HG03045 (cell line): ENCODE data around the gene ZNF101.
"Not testable (repeated sequence)": the region's sequence is repeated elsewhere in the genome, so short reads cannot be mapped to it uniquely, and the experiment has no call there.

Experiments used
- ATAC-seq: cut with Tn5 transposase; IDR thresholded peaks from one replicate; pipeline ENCODE4 v1.9.1; 2021; ENCODE audit warnings: mild to moderate bottlenecking, moderate library complexity; ENCODE audit not compliant: unreplicated experiment

Gene ZNF101

DNA sequence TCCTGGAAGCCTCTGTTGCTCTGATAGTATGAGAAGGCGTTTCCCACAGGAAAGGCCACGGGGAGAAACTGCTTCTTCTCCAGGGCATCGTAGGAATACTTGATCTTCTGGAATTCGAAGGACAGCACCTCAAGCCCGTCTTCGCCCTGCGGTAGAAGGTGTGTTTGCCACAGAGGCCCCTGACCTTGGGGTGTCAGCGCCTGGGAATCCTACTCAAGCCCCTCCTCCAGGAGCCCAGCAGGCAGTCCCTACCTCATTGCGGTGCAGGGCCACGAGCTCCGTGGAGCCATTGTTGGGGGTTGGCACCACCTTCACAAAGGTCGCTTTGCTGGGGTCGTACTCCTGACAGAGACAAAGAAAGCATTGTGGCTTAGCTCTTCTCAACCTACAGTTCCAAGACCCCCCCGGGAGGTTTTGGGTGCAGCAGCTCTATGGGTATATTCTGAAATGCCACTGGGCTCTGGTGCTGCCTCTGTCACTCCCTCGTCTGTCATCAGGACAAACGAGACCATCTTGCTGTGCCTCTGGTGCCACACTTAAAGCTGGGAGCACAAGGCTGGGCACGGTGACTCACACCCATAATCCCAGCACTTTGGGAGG lies 8.9 kb upstream of the ZNF101 start:
- ATAC-seq: no peak

- ATAC-seq: no peak
These were observed 7.4 kb upstream of the ZNF101 start for GRCh38 chr19:19661141-19661674.

DNA sequence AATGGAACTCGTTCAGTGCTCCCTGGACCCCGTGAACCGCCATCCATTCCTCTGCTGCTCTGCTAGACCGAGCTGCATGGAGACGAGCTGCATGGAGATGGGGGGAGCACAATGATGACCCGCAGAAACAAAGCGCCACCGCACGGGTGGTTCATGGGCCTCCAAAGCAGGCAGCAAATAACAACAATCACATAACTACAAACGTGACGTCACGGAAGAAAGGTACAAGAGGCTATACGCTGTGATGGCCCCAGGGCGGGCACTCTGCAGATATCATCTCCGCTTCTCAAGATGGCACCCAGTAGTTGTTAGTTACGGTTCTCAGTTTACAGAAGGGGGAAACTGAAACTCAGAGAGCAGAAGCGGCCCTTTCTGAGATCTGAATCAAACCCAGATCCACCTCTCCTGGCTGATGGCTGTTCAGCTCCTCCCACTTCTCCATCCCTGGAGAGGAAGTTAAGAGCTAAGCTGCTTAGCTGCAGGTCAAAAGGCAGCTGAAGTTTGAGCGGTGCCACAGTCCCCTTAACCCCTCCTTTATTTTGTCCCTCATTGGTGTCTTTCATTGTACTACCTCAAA lies 6.9 kb upstream of the ZNF101 start:
- ATAC-seq: peak; percentile 28

DNA sequence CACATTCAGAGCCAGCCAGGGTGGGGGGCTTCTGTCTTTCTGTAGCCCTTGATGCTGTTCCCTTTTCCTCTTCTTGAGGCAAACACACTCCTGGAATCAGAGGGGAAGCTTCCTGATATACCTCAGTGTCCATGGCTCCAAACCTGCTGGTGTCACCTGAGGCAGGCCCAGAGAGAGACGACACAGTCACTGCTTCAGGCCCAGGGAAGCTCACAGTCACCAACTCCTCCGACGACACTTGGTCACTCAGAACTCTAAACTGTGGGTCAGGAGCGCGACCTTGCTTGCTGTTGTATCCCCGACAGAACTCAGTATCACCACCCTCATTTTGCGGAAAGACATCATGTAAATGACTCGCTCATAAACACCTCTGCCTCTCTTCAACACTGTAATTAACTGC lies 6.3 kb upstream of the ZNF101 start:
- no peak for ATAC-seq

GRCh38 chr19:19662871-19663255 lies 5.8 kb upstream of the ZNF101 start:
- ATAC-seq: no peak

DNA sequence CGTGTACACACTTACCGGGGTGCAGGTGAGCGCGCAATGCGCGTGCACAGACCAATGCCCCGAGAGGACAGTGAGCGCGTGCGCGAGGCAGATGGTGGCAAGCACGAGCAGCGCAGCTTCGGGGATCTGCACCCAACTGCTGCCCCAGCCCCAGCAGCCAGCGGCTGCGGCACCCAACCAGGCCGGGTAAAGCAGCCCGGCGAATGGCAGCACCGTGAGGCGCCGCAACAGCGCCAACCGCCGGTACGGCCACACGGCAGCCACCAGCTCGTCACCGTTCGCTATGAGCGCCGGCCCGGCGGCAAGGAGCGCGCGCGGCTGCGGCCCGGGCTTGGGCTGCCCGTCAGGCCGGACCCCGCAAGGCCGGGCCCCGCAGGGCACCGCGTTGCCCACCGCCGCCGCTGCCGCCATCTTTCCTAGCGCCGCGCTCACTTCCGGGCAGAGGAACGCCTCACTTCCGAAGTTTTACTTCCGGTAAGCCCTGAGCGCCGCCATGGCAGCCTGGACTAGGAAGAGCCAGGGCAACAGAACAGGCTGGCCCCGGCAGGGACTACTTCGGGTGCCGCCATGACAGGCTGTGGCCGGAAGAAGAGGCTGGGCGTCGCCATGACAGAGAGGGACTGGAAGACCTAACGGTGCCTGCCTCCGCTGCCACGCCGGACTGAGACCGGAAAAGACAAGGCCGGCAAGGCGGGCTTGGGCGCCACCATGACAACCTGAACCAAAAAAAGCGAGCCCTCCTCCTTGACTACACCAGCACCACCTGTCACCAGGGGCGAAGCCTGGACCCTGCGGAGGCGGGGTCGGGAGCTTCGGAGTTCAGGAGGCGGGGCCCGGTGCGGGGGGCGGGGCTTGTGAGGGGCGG lies 5.2 kb upstream of the ZNF101 start, which contains the start of gene ATP13A1:
Gene ATP13A1 (minus strand): TSS at position 421 of the 865 bp plus-strand sequence. CDS start 10 bp downstream, at position 411.
- ATAC-seq: peak; percentile 70

DNA sequence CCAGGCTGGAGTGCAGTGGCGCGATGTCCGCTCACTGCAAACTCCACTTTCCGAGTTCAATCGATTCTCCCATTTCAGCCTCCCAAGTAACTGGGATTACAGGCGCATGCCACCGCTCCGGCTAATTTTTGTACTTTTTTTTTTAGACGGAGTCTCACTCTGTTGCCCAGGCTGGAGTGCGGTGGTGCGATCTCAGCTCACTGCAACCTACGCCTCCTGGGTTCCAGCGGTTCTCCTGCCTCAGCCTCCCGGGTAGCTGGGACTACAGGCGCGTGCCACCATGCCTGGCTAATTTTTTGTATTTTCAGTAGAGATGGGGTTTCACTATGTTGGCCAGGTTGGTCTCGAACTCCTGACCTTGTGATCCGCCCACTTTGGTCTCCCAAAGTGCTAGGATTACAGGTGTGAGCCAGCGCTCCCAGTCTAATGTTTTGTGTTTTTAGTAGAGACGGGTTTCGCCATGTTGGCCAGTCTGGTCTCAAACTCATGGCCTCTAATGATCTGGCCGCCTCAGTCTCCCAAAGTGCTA lies 3.2 kb upstream of the ZNF101 start:
- not testable (repeated sequence) for ATAC-seq

DNA sequence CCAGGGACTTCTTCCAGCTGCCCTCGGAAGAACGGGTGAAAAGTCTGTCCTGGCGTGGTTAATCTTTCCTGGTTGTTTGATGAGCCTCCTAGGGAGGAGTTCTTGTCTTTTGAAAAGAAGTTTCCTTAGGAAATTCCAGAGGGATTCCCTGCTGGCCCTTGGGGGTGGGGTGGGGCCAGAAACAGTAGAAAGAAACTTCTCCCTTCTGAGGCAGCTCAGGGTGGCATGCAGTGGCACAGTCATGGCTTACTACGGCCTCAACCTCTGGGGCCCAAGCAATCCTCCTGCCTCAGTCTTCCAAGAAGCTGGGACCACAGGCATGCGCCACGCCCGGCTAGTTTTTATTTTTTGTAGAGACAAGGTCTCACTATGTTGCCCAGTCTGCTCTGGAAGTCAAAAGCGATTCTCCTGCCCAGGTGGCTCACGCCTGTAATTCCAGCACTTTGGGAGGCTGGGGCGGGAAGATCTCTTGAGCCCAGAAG lies 1.5 kb downstream of the ZNF101 start:
- ATAC-seq: no peak

GRCh38 chr19:19672816-19673215 lies 4.2 kb downstream of the ZNF101 start:
- no peak for ATAC-seq

- no peak for ATAC-seq
These were observed 5.7 kb downstream of the ZNF101 start for GRCh38 chr19:19674315-19674714.

DNA sequence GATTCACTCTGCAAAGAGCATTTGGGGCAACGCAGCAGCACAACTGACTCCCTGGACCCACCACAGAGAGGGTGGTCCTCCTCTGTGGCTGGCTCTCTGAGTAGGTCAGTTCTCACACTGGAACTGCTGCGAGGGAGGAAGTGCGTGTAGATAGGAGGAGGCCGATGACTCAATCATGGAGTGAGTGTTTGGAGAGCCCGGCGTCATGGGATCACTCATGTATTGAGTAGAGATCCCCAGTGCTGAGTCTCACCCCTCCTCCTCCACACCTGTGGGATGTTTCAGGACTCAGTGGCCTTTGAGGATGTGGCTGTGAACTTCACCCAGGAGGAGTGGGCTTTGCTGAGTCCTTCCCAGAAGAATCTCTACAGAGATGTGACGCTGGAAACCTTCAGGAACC lies 8.9 kb downstream of the ZNF101 start:
- no peak for ATAC-seq

GRCh38 chr19:19679176-19680073 lies 10.8 kb downstream of the ZNF101 start:
- no peak for ATAC-seq

DNA sequence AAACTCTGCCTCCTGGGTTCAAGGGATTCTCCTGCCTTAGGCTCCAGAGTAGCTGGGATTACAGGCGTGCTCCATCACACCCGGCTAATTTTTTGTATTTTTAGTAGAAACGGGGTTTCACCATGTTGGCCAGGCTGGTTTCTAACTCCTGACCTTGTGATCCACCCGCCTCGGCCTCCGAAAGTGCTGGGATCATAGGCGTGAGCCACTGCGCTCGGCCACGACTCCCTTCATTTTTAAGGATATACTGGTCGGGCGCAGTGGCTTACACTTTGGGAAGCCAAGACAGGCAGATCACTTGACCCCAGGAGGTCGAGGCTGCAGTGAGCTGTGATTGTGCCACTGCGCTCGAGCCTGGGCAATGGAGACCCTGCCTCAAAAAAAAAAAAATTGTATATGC lies 17.5 kb downstream of the ZNF101 start:
- ATAC-seq: not testable (repeated sequence)

- ATAC-seq: no peak
These were observed 17.9 kb downstream of the ZNF101 start for GRCh38 chr19:19686580-19686979.

GRCh38 chr19:19687090-19687489 lies 18.5 kb downstream of the ZNF101 start:
- ATAC-seq: no peak

- not testable (repeated sequence) for ATAC-seq
These were observed 20.4 kb downstream of the ZNF101 start for GRCh38 chr19:19689023-19689422.

DNA sequence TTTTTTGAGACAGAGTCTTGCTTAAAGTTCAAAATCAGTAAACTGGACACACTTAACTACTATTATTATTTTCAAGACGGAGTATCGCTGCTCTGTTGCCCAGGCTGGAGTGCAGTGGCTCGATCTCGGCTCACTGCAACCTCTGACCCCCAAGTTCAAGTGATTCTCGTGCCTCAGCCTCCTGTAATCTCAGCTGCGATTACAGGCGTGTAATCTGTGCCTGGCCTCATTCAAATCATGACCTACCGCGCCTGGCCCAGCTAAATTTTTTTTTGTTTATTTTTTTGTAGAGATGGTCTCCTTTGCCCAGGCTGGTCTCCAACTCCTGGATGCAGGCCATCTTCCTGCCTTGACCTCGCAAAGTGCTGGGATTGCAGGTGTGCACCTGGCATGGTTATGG lies 23.0 kb downstream of the ZNF101 start:
- ATAC-seq: no peak

GRCh38 chr19:19696386-19696785 lies 27.7 kb downstream of the ZNF101 start:
- ATAC-seq: no peak

DNA sequence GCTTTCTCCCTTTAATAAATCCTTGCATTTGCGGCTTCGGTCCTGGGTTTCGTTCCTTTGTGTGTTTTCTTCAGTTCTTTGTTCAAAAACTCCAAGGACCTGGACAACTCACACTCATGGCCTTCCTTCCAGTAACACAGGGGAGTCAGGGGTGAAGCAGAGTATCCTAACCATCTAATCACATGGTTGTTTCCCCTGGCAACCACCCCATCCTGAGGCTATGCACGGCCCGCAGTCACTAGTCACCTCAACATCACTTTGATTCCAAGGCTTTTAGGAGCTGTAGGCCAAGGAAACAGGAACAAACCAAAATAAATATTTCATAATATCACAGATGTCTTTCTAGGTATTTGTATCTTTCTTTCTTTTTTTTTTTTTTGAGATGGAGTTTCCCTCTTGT lies 28.9 kb downstream of the ZNF101 start:
- ATAC-seq: no peak

DNA sequence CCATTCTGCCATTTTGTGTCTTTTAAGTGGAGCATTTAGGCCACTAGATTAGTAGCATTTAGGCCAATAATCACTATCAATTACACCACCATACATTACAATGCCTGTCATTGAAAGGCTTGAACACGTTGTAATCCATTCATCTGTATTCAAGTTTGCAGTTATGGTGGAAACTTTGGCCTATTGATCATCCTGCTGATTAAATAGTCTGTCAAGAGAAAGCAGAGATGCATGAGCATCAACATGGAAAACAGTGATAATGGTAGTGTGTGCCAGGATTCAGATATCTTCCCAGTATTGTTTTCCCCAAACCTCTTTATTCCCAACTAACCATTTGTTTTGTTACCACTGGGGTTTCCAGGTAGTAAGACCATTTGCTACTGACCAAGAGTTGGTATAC lies 31.9 kb downstream of the ZNF101 start:
- ATAC-seq: not testable (repeated sequence)
